H1 (cell line): ENCODE measurements around the gene ATG7. TPM values are rescaled to one million over a fixed set of nuclear protein-coding genes. Genes with fewer than 3 reads are reported as not detected.

Experiments
- CTCF ChIA-PET: fragments of 300-600 bp; sonication (Branson Sonifier 250); formaldehyde crosslinking; loops from one replicate; lab custom pipeline; 2021; ENCODE audit not compliant: partially characterized antibody; lab: Charles Lee
- POLR2A ChIA-PET: fragments of 300-600 bp; sonication (Branson Sonifier 250); formaldehyde crosslinking; loops from one replicate; lab custom pipeline; 2021; ENCODE audit warnings: inconsistent platforms; ENCODE audit not compliant: partially characterized antibody; lab: Charles Lee
- DNase-seq, 2 experiments: peaks; one replicate each; pipeline versions ENCODE4 v3.0.0 to v3.0.0-alpha.2; 2010 to 2022; ENCODE audit warnings: low spot score in 2 of 2, low read depth in 1 of 2, mixed read lengths in 1 of 2
- FAIRE-seq: peaks from 2 replicates; lab custom pipeline; 2011; peaks lifted over from hg19 to GRCh38; lab: Jason Lieb, UNC
- H2AFZ ChIP-seq: 2 replicates; pipeline ENCODE4 v1.8.1; 2012; ENCODE audit warnings: low read length, inconsistent platforms
- H2AK5ac ChIP-seq: 2 replicates; pipeline ENCODE4 v1.6.1; 2013; ENCODE audit warnings: low read depth, low read length
- H2BK120ac ChIP-seq: replicated peaks from 2 replicates; pipeline ENCODE3; 2013; ENCODE audit warnings: low read depth, low read length, inconsistent platforms
- H2BK12ac ChIP-seq: 2 replicates; pipeline ENCODE4 v1.6.1; 2013; ENCODE audit warnings: low read depth, low read length
- H2BK15ac ChIP-seq: 2 replicates; pipeline ENCODE4 v1.6.1; 2013; ENCODE audit warnings: low read length
- H2BK20ac ChIP-seq: 2 replicates; pipeline ENCODE4 v1.6.1; 2013; ENCODE audit warnings: low read length
- H2BK5ac ChIP-seq: 2 replicates; pipeline ENCODE4 v1.6.1; 2013; ENCODE audit warnings: low read depth, low read length
- H3K14ac ChIP-seq: 2 replicates; pipeline ENCODE4 v1.6.1; 2013; ENCODE audit warnings: inconsistent platforms; ENCODE audit not compliant: insufficient read length
- H3K18ac ChIP-seq: 2 replicates; pipeline ENCODE4 v1.6.1; 2013; ENCODE audit warnings: low read length; ENCODE audit errors: extremely low read depth
- H3K23ac ChIP-seq: 2 replicates; pipeline ENCODE4 v1.6.1; 2013; ENCODE audit warnings: inconsistent platforms; ENCODE audit not compliant: insufficient read length
- H3K23me2 ChIP-seq: 2 replicates; pipeline ENCODE4 v1.6.1; 2013; ENCODE audit warnings: low read depth, low read length
- H3K27ac ChIP-seq: 2 replicates; pipeline ENCODE4 v1.6.1; 2011; ENCODE audit warnings: low read depth, low read length, inconsistent platforms
- H3K27me3 ChIP-seq, 4 experiments: replicated peaks in 1 of 4; 1 replicate in 1 of 4; 2 replicates in 3 of 4; pipeline versions ENCODE4 v1.6.1 to v1.8.1; 2011 to 2013; ENCODE audit warnings: low read length in 3 of 4, mild to moderate bottlenecking in 3 of 4, inconsistent platforms in 2 of 4, mixed read lengths in 2 of 4, moderate library complexity in 1 of 4; ENCODE audit not compliant: control insufficient read depth in 3 of 4, insufficient read depth in 3 of 4; ENCODE audit errors: extremely low read depth in 1 of 4
- H3K36me3 ChIP-seq, 4 experiments: 2 replicates each; pipeline versions ENCODE4 v1.6.1 to v1.8.1; 2011 to 2013; ENCODE audit warnings: mild to moderate bottlenecking in 4 of 4, low read length in 3 of 4, moderate library complexity in 2 of 4, control low read depth in 1 of 4, inconsistent platforms in 1 of 4; ENCODE audit not compliant: insufficient read depth in 4 of 4, control insufficient read depth in 2 of 4
- H3K4ac ChIP-seq: replicated peaks from 2 replicates; pipeline ENCODE3; 2013; ENCODE audit warnings: low read length, low read depth, mixed read lengths, inconsistent platforms; ENCODE audit not compliant: insufficient read length
- H3K4me1 ChIP-seq, 4 experiments: replicated peaks in 1 of 4; 1 replicate in 1 of 4; 2 replicates in 3 of 4; pipeline versions ENCODE4 v1.6.1 to v1.8.1; 2011 to 2013; ENCODE audit warnings: low read length in 3 of 4, inconsistent platforms in 2 of 4, mixed read lengths in 1 of 4; ENCODE audit not compliant: insufficient read depth in 4 of 4, control insufficient read depth in 3 of 4
- H3K4me2 ChIP-seq, 2 experiments: 2 replicates each; pipeline versions ENCODE4 v1.6.1 to v1.8.1; 2011 to 2013; ENCODE audit warnings: low read depth in 2 of 2, low read length in 2 of 2, control low read depth in 1 of 2, inconsistent platforms in 1 of 2, mild to moderate bottlenecking in 1 of 2; ENCODE audit not compliant: insufficient read depth in 1 of 2
- H3K4me3 ChIP-seq, 4 experiments: fragments of 200-600, 300-600 bp in 1 of 4; sonication (generic), shearing (Covaris generic), sonication (Bioruptor Twin) in 1 of 4; 2 replicates each; pipeline versions ENCODE4 v1.5.1 to v1.8.1; 2011 to 2016; ENCODE audit warnings: low read length in 4 of 4, low read depth in 3 of 4, control low read depth in 2 of 4, inconsistent platforms in 2 of 4, mild to moderate bottlenecking in 2 of 4, mixed read lengths in 1 of 4, moderate library complexity in 1 of 4; ENCODE audit not compliant: insufficient read depth in 2 of 4; ENCODE audit errors: extremely low read depth in 1 of 4
- H3K56ac ChIP-seq: replicated peaks from 2 replicates; pipeline ENCODE3; 2013; ENCODE audit warnings: low read depth, mild to moderate bottlenecking, mixed read lengths, low read length, inconsistent platforms; ENCODE audit not compliant: insufficient read length
- H3K79me1 ChIP-seq: 2 replicates; pipeline ENCODE4 v1.6.1; 2013; ENCODE audit warnings: low read depth, low read length, control low read depth
- H3K79me2 ChIP-seq, 2 experiments: 2 replicates each; pipeline versions ENCODE4 v1.6.1 to v1.8.1; 2012 to 2013; ENCODE audit warnings: low read length in 2 of 2, mild to moderate bottlenecking in 2 of 2, inconsistent platforms in 1 of 2; ENCODE audit not compliant: insufficient read depth in 2 of 2, control insufficient read depth in 1 of 2
- H3K9ac ChIP-seq, 4 experiments: replicated peaks in 1 of 4; 1 replicate in 1 of 4; 2 replicates in 3 of 4; pipeline versions ENCODE4 v1.6.1 to v1.8.1; 2011 to 2013; ENCODE audit warnings: low read depth in 3 of 4, low read length in 3 of 4, control low read depth in 2 of 4, mild to moderate bottlenecking in 2 of 4, moderate library complexity in 2 of 4, inconsistent platforms in 1 of 4; ENCODE audit errors: extremely low read depth in 1 of 4
- H3K9me3 ChIP-seq, 2 experiments: 2 replicates each; pipeline versions ENCODE4 v1.6.1 to v1.8.1; 2012 to 2013; ENCODE audit warnings: mild to moderate bottlenecking in 2 of 2, moderate library complexity in 2 of 2, control low read depth in 1 of 2, inconsistent platforms in 1 of 2, low read depth in 1 of 2, low read length in 1 of 2, mixed read lengths in 1 of 2; ENCODE audit not compliant: insufficient read depth in 2 of 2
- H4K20me1 ChIP-seq, 2 experiments: replicated peaks in 1 of 2; 2 replicates each; pipeline versions ENCODE3 to v1.8.1; 2011 to 2013; ENCODE audit warnings: inconsistent platforms in 2 of 2, low read length in 2 of 2, mild to moderate bottlenecking in 1 of 2; ENCODE audit not compliant: insufficient read depth in 2 of 2, control insufficient read depth in 1 of 2
- H4K5ac ChIP-seq: 2 replicates; pipeline ENCODE4 v1.6.1; 2013; ENCODE audit warnings: low read length, low read depth, mixed read lengths, inconsistent platforms; ENCODE audit not compliant: insufficient read length
- H4K8ac ChIP-seq: 2 replicates; pipeline ENCODE4 v1.8.0; 2013; ENCODE audit warnings: mild to moderate bottlenecking, moderate library complexity, low read length, inconsistent platforms; ENCODE audit not compliant: insufficient read depth; ENCODE audit errors: extremely low read depth
- H4K91ac ChIP-seq: replicated peaks from 2 replicates; pipeline ENCODE3; 2013; ENCODE audit warnings: low read length, mixed read lengths, inconsistent platforms; ENCODE audit not compliant: insufficient read length
- ASH2L ChIP-seq: fragments of 200-600, 300-600 bp; sonication (generic); IDR thresholded peaks from one replicate; pipeline ENCODE4 v1.7.1; 2017; ENCODE audit warnings: low read length
- BACH1 ChIP-seq: IDR thresholded peaks from 2 replicates; pipeline ENCODE4 v1.6.1; 2012; ENCODE audit warnings: low read length, improper control_type of control experiment
- BRCA1 ChIP-seq: IDR thresholded peaks from 2 replicates; pipeline ENCODE4 v1.6.1; 2012; ENCODE audit warnings: low read depth, low read length, improper control_type of control experiment
- CHD2 ChIP-seq: IDR thresholded peaks from 2 replicates; pipeline ENCODE4 v1.6.1; 2012; ENCODE audit warnings: low read length, improper control_type of control experiment
- EGR1 ChIP-seq: IDR thresholded peaks from 2 replicates; pipeline ENCODE4 v1.6.1; 2011; ENCODE audit warnings: low read depth, low read length, borderline replicate concordance
- FOSL1 ChIP-seq: IDR thresholded peaks from 2 replicates; pipeline ENCODE4 v1.6.1; 2011; ENCODE audit warnings: mild to moderate bottlenecking, low read depth, low read length, moderate library complexity; ENCODE audit not compliant: insufficient read depth
- POLR2AphosphoS5 ChIP-seq: IDR thresholded peaks from 2 replicates; pipeline ENCODE4 v1.6.1; 2011; ENCODE audit warnings: low read depth, low read length
- POU5F1 ChIP-seq: IDR thresholded peaks from 2 replicates; pipeline ENCODE4 v1.6.1; 2011; ENCODE audit warnings: low read depth, mild to moderate bottlenecking, low read length, moderate library complexity
- RAD21 ChIP-seq, 2 experiments: IDR thresholded peaks in 1 of 2; conservative IDR thresholded peaks in 1 of 2; 2 replicates each; pipeline ENCODE4 v1.6.1; 2011; ENCODE audit warnings: low read depth in 2 of 2, low read length in 2 of 2, improper control_type of control experiment in 1 of 2, inconsistent platforms in 1 of 2, mild to moderate bottlenecking in 1 of 2, moderate library complexity in 1 of 2
- RFX5 ChIP-seq: IDR thresholded peaks from 2 replicates; pipeline ENCODE4 v1.6.1; 2011; ENCODE audit warnings: low read depth, low read length, improper control_type of control experiment, borderline replicate concordance
- SAP30 ChIP-seq: fragments of 300-600 bp; sonication (generic); IDR thresholded peaks from 2 replicates; pipeline ENCODE4 v1.7.1; 2012; ENCODE audit warnings: low read length, moderate library complexity, mild to moderate bottlenecking, inconsistent platforms; ENCODE audit not compliant: insufficient read depth, insufficient replicate concordance
- SIRT6 ChIP-seq: IDR thresholded peaks from one replicate; pipeline ENCODE4 v1.7.1; 2012; ENCODE audit warnings: low read length, inconsistent platforms
- TAF7 ChIP-seq: optimal IDR thresholded peaks from 2 replicates; pipeline ENCODE3; 2011; ENCODE audit warnings: low read depth, mild to moderate bottlenecking, inconsistent platforms, low read length, moderate library complexity, borderline replicate concordance
- WGBS, 2 experiments: shearing (Covaris generic) in 1 of 2; methylation state at CpG; one replicate each; pipeline versions ENCODE4 v1.1.6 to v1.1.7; 2013 to 2015; ENCODE audit warnings: low lambda C conversion rate in 2 of 2, mixed read lengths in 2 of 2, inconsistent platforms in 1 of 2, low coverage in 1 of 2, missing lambda C conversion rate in 1 of 2; ENCODE audit not compliant: insufficient replicate concordance in 2 of 2, insufficient coverage in 1 of 2, insufficient read length in 1 of 2; ENCODE audit errors: extremely low coverage in 1 of 2, missing lambda C conversion rate in 1 of 2; 5-methylcytosine and 5-hydroxymethylcytosine counted together
- polyA plus RNA-seq, 7 experiments: library from polyadenylated mRNA; depleted of rRNA in 3 of 7; stranded (reverse) in 5 of 7; unstranded in 2 of 7; fragments of >200 nt in 5 of 7; fragments of 200-250 nt in 2 of 7; gene quantifications; 1 replicate in 5 of 7; 2 replicates in 1 of 7; 4 replicates in 1 of 7; pipeline versions ENCODE4 v1.2.1 to v1.2.3, GENCODE V29; 2011 to 2013; ENCODE audit warnings: missing spikeins in 2 of 7, mixed read lengths in 2 of 7
- total RNA-seq: library from RNA; stranded (reverse); fragmentation: NEBNext Ultra II Directional; extraction: Animal tissue kit (Norgen Biotek cat#: 25700); gene quantifications from 2 replicates; pipeline ENCODE4 v1.2.1, GENCODE V29; 2021

Gene ATG7
- total and polyA plus RNA-seq, 2 of the 8 experiments (the other 6 are each of a cell fraction or from before 2014, with no cell fraction given): 15.0 to 19.1 TPM

DNA sequence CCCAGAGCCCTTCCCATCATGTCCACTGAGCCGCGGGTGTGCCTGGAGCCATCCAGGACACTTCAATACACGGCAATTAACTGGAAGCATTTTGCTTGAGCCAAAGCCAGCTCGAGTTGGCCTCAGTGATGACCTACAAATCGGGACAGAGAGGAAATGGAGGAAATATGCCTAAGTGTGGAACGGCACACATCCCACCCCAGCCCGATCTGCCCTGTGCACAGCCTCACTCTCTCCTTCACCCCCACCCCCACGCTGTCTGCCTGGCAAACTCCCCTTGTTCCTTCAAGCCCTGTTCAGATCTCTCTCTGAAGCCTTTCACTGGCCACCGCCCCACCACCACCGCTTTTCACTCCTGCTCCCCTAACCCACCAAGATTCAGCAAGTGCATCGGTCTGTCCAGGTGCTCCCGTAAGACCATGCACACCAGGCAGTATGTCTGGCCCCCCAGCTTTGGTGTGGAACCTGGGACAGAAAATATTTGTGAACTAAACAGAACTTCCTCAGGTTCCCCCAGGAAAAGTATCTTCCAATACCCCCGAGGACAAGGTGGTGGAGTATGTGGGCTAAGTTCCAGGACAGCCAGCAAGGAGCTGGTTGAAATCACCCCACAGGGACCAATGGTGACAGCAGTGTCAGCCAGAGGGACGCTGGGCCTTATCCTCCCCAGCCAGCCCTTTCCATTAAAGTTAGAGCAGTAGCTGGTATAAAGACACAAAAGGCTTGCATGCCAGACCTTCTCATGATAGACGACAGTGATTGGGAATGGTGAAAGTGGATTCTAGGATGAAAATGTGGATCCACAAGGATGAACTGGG is 287.8 kb downstream of the ATG7 start:
- POLR2A ChIA-PET: no interaction called here
- H3K4me1 ChIP-seq: peaks cover 0 to 9% (median 0%) of the 10 kb centered on the region in 4 experiments; a peak in 2 of 7 replicates

More for the DNA sequence above, 287.8 kb downstream of the ATG7 start:
- H4K5ac ChIP-seq: no peak overlapping the region
- no peak overlapping the region for H3K14ac ChIP-seq
- H3K23me2 ChIP-seq: no peaks in the 10 kb centered on the region
- no peak overlapping the region for H2BK20ac ChIP-seq
- no peaks in the 10 kb centered on the region for H3K27me3 ChIP-seq
- H3K4ac ChIP-seq: no peak overlapping the region
- no peak overlapping the region for H3K4me3 ChIP-seq
- TF ChIP-seq RFX5: no peak
- no peak for TF ChIP-seq RAD21 (IDR thresholded peaks at IDR 0.05 in 1 of 2, conservative IDR thresholded peaks at IDR 0.05 in 1 of 2; ENCODE audit: low read depth in 2 of 2, low read length in 2 of 2)
- no peak for TF ChIP-seq SIRT6
- no peak for TF ChIP-seq POU5F1
- no peak for TF ChIP-seq SAP30
- no peak for TF ChIP-seq BRCA1
- no peak for TF ChIP-seq POLR2AphosphoS5
- no peak for TF ChIP-seq CHD2
- no peak for TF ChIP-seq FOSL1
- no peak for TF ChIP-seq ASH2L
- TF ChIP-seq BACH1: no peak
- no peak for TF ChIP-seq TAF7
- no peak for TF ChIP-seq EGR1
- no peak overlapping the region for H3K4me2 ChIP-seq
- H3K27ac ChIP-seq: no peak overlapping the region
- no peak overlapping the region for H2BK12ac ChIP-seq
- no peak overlapping the region for H4K91ac ChIP-seq
- no peaks in the 10 kb centered on the region; a peak in 1 of 4 replicates for H3K79me2 ChIP-seq
- peaks cover 11% of the 10 kb centered on the region for H3K79me1 ChIP-seq
- H3K18ac ChIP-seq: no peak overlapping the region
- H2AK5ac ChIP-seq: no peak overlapping the region; the same call in 1 of the 2 replicates
- CTCF ChIA-PET: interaction anchor here (0.9 to 1.1 kb wide), 2 partner anchors 19 to 25 kb away, joined by 3 to 5 read pairs; no protein-coding TSS in a partner anchor
- H2AFZ ChIP-seq: no peak overlapping the region
- no peak overlapping the region for H3K23ac ChIP-seq
- no peak overlapping the region for H4K8ac ChIP-seq
- H2BK15ac ChIP-seq: no peak overlapping the region
- no peak overlapping the region for H2BK120ac ChIP-seq
- peaks cover 12 to 21% of the 10 kb centered on the region in 2 experiments for H4K20me1 ChIP-seq
- H3K36me3 ChIP-seq: peaks cover 0 to 17% (median 1%) of the 10 kb centered on the region in 4 experiments; a peak in 4 of 8 replicates
- 91% methylated on average over 15 of the region's 15 CpGs; no CpG with 5 or more reads in 1 of the 2 experiments for WGBS, 2 experiments
- FAIRE-seq (no peak), DNase-seq (no peak)
- 0 out of 2 replicates have a peak overlapping the region, but pooled peaks have one; percentile 44 for H2BK5ac ChIP-seq
- H3K9me3 ChIP-seq: no peaks in the 10 kb centered on the region
- H3K9ac ChIP-seq: no peak overlapping the region
- no peak overlapping the region for H3K56ac ChIP-seq
